ENCODE data around the gene UBB. TPM values are rescaled to one million over a fixed set of nuclear protein-coding genes. Genes with fewer than 3 reads are reported as not detected.
A peak's percentile ranks its signal among the peaks of the same experiment; 100 is the strongest.

The UBB gene
- total and polyA plus RNA-seq, 2 donors from 2014 or later: 1,214 to 2,605 TPM

- H3K27ac ChIP-seq (ENCODE audit: low read depth in 2 of 2, low read length in 2 of 2): peak overlapping the region; percentile 4 to 52
- no peak overlapping the region for H3K4me3 ChIP-seq (ENCODE audit: low read length in 3 of 3)
- intact Hi-C loops (cut with DNase I): no loop called here
- H3K4me1 ChIP-seq (ENCODE audit: control insufficient read depth in 2 of 3, insufficient read depth in 2 of 3, low read depth in 1 of 3, low read length in 3 of 3): peaks cover 0 to 6% (median 6%) of the 10 kb centered on the region in 3 donors
- DNase-seq: peak in 1 of 5 donors; percentile 21
- H3K9ac ChIP-seq (ENCODE audit: low read length in 3 of 3): no peak overlapping the region
- no peak for FAIRE-seq
- H3K36me3 ChIP-seq (ENCODE audit: control insufficient read depth in 2 of 3, insufficient read depth in 3 of 3, low read length in 3 of 3): no peaks in the 10 kb centered on the region
- TF ChIP-seq CTCF (IDR thresholded peaks at IDR 0.05; ENCODE audit: borderline replicate concordance, extremely low read depth, insufficient read depth): no peak
- H3K27me3 ChIP-seq (ENCODE audit: control insufficient read depth, insufficient read depth, low read length): no peaks in the 10 kb centered on the region
- no peaks in the 10 kb centered on the region for H3K9me3 ChIP-seq (ENCODE audit: control insufficient read depth in 2 of 3, insufficient read depth in 1 of 3, low read length in 3 of 3)
Observed at GRCh38 chr17:16419074-16419928, 38.4 kb downstream of the UBB start.

GRCh38 chr17:16419929-16420271 is 39.0 kb downstream of the UBB start:
- no peak overlapping the region for H3K9ac ChIP-seq (ENCODE audit: low read length in 3 of 3)
- TF ChIP-seq CTCF (IDR thresholded peaks at IDR 0.05; ENCODE audit: borderline replicate concordance, extremely low read depth, insufficient read depth): no peak
- no peak for FAIRE-seq
- no peaks in the 10 kb centered on the region for H3K36me3 ChIP-seq (ENCODE audit: control insufficient read depth in 2 of 3, insufficient read depth in 3 of 3, low read length in 3 of 3)
- DNase-seq: no peak
- H3K9me3 ChIP-seq (ENCODE audit: control insufficient read depth in 2 of 3, insufficient read depth in 1 of 3, low read length in 3 of 3): no peaks in the 10 kb centered on the region
- H3K4me3 ChIP-seq (ENCODE audit: low read length in 3 of 3): no peak overlapping the region
- H3K27ac ChIP-seq (ENCODE audit: low read depth in 2 of 2, low read length in 2 of 2): no peak overlapping the region
- peaks cover 0 to 6% (median 6%) of the 10 kb centered on the region in 3 donors for H3K4me1 ChIP-seq (ENCODE audit: control insufficient read depth in 2 of 3, insufficient read depth in 2 of 3, low read depth in 1 of 3, low read length in 3 of 3)
- intact Hi-C loops (cut with DNase I): no loop called here
- no peaks in the 10 kb centered on the region for H3K27me3 ChIP-seq (ENCODE audit: control insufficient read depth, insufficient read depth, low read length)

- Histone ChIP-seq H3K4me3 (ENCODE audit: low read length in 3 of 3) (no peak overlapping the region), H3K36me3 (ENCODE audit: control insufficient read depth in 2 of 3, insufficient read depth in 3 of 3, low read length in 3 of 3) (no peaks in the 10 kb centered on the region), H3K27ac (ENCODE audit: low read depth in 2 of 2, low read length in 2 of 2) (no peak overlapping the region), H3K4me1 (ENCODE audit: control insufficient read depth in 2 of 3, insufficient read depth in 2 of 3, low read depth in 1 of 3, low read length in 3 of 3) (peaks cover 0 to 2% (median 0%) of the 10 kb centered on the region in 3 donors), H3K9me3 (ENCODE audit: control insufficient read depth in 2 of 3, insufficient read depth in 1 of 3, low read length in 3 of 3) (no peaks in the 10 kb centered on the region), H3K9ac (ENCODE audit: low read length in 3 of 3) (no peak overlapping the region), H3K27me3 (ENCODE audit: control insufficient read depth, insufficient read depth, low read length) (no peaks in the 10 kb centered on the region)
- no peak for TF ChIP-seq CTCF (IDR thresholded peaks at IDR 0.05; ENCODE audit: borderline replicate concordance, extremely low read depth, insufficient read depth)
- DNase-seq (no peak), FAIRE-seq (no peak)
- intact Hi-C loops (cut with DNase I): no loop called here
Observed at GRCh38 chr17:16422416-16422815, 41.5 kb downstream of the UBB start.
